Astrocyte (in vitro differentiated cells and primary cell): Measurements from ENCODE around the gene IFITM10. TPM values are rescaled to one million over a fixed set of nuclear protein-coding genes. Genes with fewer than 3 reads are reported as not detected.

Experiments used
- DNase-seq: peaks from one replicate; pipeline ENCODE4 v3.0.0-alpha.2; 2010; ENCODE audit warnings: low read depth
- FAIRE-seq: peaks from 2 replicates; lab custom pipeline; 2011; peaks lifted over from hg19 to GRCh38; lab: Jason Lieb, UNC
- H2AFZ ChIP-seq: 2 replicates; pipeline ENCODE4 v1.6.0; 2012; ENCODE audit warnings: low read depth, low read length, inconsistent platforms
- H3K27ac ChIP-seq: 2 replicates; pipeline ENCODE4 v1.5.1; 2011; ENCODE audit warnings: low read depth, low read length, inconsistent platforms
- H3K27me3 ChIP-seq: 2 replicates; pipeline ENCODE4 v1.6.0; 2011; ENCODE audit warnings: low read length, inconsistent platforms; ENCODE audit not compliant: insufficient read depth
- H3K36me3 ChIP-seq: 2 replicates; pipeline ENCODE4 v1.5.1; 2011; ENCODE audit warnings: low read length, inconsistent platforms; ENCODE audit not compliant: insufficient read depth
- H3K4me1 ChIP-seq: 2 replicates; pipeline ENCODE4 v1.5.1; 2011; ENCODE audit warnings: low read length, inconsistent platforms; ENCODE audit not compliant: insufficient read depth
- H3K4me2 ChIP-seq: 2 replicates; pipeline ENCODE4 v1.6.0; 2012; ENCODE audit warnings: low read length, inconsistent platforms
- H3K4me3 ChIP-seq: 2 replicates; pipeline ENCODE4 v1.5.1; 2011; ENCODE audit warnings: low read depth, mild to moderate bottlenecking, low read length, inconsistent platforms; ENCODE audit not compliant: insufficient read depth
- H3K79me2 ChIP-seq: 2 replicates; pipeline ENCODE4 v1.6.0; 2012; ENCODE audit warnings: mild to moderate bottlenecking, low read length, inconsistent platforms; ENCODE audit not compliant: insufficient read depth
- H3K9ac ChIP-seq: 2 replicates; pipeline ENCODE4 v1.6.0; 2012; ENCODE audit warnings: mild to moderate bottlenecking, low read length, inconsistent platforms
- H3K9me3 ChIP-seq: 2 replicates; pipeline ENCODE4 v1.5.1; 2012; ENCODE audit warnings: low read depth, mild to moderate bottlenecking, low read length, inconsistent platforms; ENCODE audit not compliant: insufficient read depth
- H4K20me1 ChIP-seq: 2 replicates; pipeline ENCODE4 v1.6.0; 2012; ENCODE audit warnings: low read length, inconsistent platforms; ENCODE audit not compliant: insufficient read depth
- H3K27ac Mint-ChIP-seq: one replicate; pipeline ENCODE4 v1.8.0; 2021; ENCODE audit warnings: mild to moderate bottlenecking, mixed read lengths; ENCODE audit not compliant: unreplicated experiment
- H3K27me3 Mint-ChIP-seq: one replicate; pipeline ENCODE4 v1.8.0; 2021; ENCODE audit warnings: low read depth, mixed read lengths; ENCODE audit not compliant: unreplicated experiment
- H3K36me3 Mint-ChIP-seq: one replicate; pipeline ENCODE4 v1.8.0; 2021; ENCODE audit warnings: low read depth, mixed read lengths; ENCODE audit not compliant: unreplicated experiment
- H3K4me1 Mint-ChIP-seq: one replicate; pipeline ENCODE4 v1.8.0; 2021; ENCODE audit warnings: low read depth, mixed read lengths; ENCODE audit not compliant: unreplicated experiment
- H3K4me3 Mint-ChIP-seq: one replicate; pipeline ENCODE4 v1.8.0; 2021; ENCODE audit warnings: mild to moderate bottlenecking, moderate library complexity, mixed read lengths; ENCODE audit not compliant: unreplicated experiment
- H3K9me3 Mint-ChIP-seq: one replicate; pipeline ENCODE4 v1.8.0; 2021; ENCODE audit warnings: mild to moderate bottlenecking, mixed read lengths; ENCODE audit not compliant: unreplicated experiment
- EZH2 ChIP-seq: IDR thresholded peaks from 2 replicates; pipeline ENCODE4 v1.6.1; 2012; ENCODE audit warnings: mild to moderate bottlenecking, low read length, inconsistent platforms; ENCODE audit not compliant: insufficient read depth
- total RNA-seq: library from RNA; stranded (reverse); gene quantifications from 2 replicates; pipeline ENCODE4 v1.2.1, GENCODE V29; 2021
- TF ChIP-seq, protein P1 (sequence below): IDR thresholded peaks from 2 replicates; pipeline ENCODE4 v1.5.1; 2011; ENCODE audit warnings: low read depth, mild to moderate bottlenecking, inconsistent platforms, low read length, moderate library complexity; ENCODE audit not compliant: insufficient read depth

Gene IFITM10
- total RNA-seq, 1 donor from 2014 or later: 2.0 TPM

DNA sequence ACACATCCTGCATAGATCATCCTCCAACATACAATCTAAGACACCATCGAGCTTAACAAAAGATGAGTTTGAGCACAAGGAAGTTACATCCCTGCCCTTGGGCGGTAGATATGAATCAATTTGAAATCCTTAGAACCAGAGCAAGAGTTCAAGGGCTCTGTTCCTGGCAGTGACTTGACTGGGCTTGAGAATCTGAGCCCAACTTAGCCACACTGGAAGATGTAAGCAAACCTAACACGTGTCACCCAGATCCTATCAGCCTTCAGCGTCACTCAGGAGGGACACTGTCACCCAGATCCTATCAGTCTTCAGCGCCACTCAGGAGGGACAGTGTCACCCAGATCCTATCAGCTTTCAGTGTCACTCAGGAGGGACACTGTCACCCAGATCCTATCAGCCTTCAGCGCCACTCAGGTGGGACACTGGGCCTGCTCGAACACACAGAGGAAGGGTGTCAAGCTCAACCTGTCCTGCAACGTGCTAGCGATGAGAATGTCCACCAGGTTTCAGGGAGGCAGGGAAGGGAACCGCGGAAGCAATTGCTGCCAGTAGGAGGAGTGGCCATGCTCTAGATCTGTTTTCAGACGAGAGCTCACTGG lies 46.1 kb upstream of the IFITM10 start:
- Histone ChIP-seq H3K27ac (no peak overlapping the region), H3K27me3 (peaks cover 19% of the 10 kb centered on the region), H3K9me3 (no peaks in the 10 kb centered on the region), H2AFZ (no peak overlapping the region), H3K79me2 (no peaks in the 10 kb centered on the region), H3K4me2 (no peak overlapping the region), H4K20me1 (no peaks in the 10 kb centered on the region), H3K36me3 (no peaks in the 10 kb centered on the region), H3K4me1 (no peaks in the 10 kb centered on the region), H3K4me3 (no peak overlapping the region), H3K9ac (no peak overlapping the region)
- H3K9me3 Mint-ChIP-seq: no peaks in the 10 kb centered on the region
- H3K4me1 Mint-ChIP-seq: no peaks in the 10 kb centered on the region
- no peak for DNase-seq
- no peak for TF ChIP-seq EZH2
- TF ChIP-seq, protein P1, sequence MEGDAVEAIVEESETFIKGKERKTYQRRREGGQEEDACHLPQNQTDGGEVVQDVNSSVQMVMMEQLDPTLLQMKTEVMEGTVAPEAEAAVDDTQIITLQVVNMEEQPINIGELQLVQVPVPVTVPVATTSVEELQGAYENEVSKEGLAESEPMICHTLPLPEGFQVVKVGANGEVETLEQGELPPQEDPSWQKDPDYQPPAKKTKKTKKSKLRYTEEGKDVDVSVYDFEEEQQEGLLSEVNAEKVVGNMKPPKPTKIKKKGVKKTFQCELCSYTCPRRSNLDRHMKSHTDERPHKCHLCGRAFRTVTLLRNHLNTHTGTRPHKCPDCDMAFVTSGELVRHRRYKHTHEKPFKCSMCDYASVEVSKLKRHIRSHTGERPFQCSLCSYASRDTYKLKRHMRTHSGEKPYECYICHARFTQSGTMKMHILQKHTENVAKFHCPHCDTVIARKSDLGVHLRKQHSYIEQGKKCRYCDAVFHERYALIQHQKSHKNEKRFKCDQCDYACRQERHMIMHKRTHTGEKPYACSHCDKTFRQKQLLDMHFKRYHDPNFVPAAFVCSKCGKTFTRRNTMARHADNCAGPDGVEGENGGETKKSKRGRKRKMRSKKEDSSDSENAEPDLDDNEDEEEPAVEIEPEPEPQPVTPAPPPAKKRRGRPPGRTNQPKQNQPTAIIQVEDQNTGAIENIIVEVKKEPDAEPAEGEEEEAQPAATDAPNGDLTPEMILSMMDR: no peak
- no peak overlapping the region for H3K27ac Mint-ChIP-seq
- no peak overlapping the region for H3K4me3 Mint-ChIP-seq
- no peaks in the 10 kb centered on the region for H3K36me3 Mint-ChIP-seq
- H3K27me3 Mint-ChIP-seq: peaks cover 48% of the 10 kb centered on the region
- FAIRE-seq: no peak

DNA sequence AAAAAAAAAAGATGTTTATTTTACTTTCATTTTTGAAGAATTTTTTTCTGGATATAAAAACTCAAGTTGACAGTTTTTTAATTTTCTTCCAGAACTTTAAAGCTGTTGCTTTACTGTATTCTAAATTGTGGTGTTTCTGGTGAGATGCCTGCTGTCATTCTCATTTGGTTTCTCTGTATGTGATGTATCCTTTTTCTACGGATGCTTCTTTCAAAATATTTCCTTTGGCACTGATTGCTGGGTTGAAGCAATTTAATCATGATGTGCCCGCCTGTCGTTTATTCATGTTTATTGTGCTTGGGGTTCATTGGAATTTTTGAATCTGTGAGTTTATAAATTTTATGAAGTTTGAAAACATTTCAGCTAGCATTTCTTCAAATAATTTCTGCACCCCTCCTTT lies 42.7 kb upstream of the IFITM10 start:
- H3K27ac ChIP-seq: no peak overlapping the region
- no peaks in the 10 kb centered on the region for H3K9me3 Mint-ChIP-seq
- DNase-seq: no peak
- peaks cover 21% of the 10 kb centered on the region for H3K27me3 ChIP-seq
- no peak for TF ChIP-seq EZH2
- TF ChIP-seq, protein P1: no peak
- H3K4me1 Mint-ChIP-seq: no peaks in the 10 kb centered on the region
- H3K9ac ChIP-seq: no peak overlapping the region
- no peak overlapping the region for H3K4me3 Mint-ChIP-seq
- H3K4me1 ChIP-seq: no peaks in the 10 kb centered on the region
- H3K79me2 ChIP-seq: no peaks in the 10 kb centered on the region
- no peak overlapping the region for H3K27ac Mint-ChIP-seq
- H3K27me3 Mint-ChIP-seq: peaks cover 49% of the 10 kb centered on the region
- H2AFZ ChIP-seq: no peak overlapping the region
- no peaks in the 10 kb centered on the region for H4K20me1 ChIP-seq
- no peaks in the 10 kb centered on the region for H3K36me3 ChIP-seq
- peak overlapping the region; percentile 5 for H3K4me2 ChIP-seq
- no peaks in the 10 kb centered on the region for H3K36me3 Mint-ChIP-seq
- no peak overlapping the region for H3K4me3 ChIP-seq
- no peak for FAIRE-seq
- H3K9me3 ChIP-seq: no peaks in the 10 kb centered on the region

DNA sequence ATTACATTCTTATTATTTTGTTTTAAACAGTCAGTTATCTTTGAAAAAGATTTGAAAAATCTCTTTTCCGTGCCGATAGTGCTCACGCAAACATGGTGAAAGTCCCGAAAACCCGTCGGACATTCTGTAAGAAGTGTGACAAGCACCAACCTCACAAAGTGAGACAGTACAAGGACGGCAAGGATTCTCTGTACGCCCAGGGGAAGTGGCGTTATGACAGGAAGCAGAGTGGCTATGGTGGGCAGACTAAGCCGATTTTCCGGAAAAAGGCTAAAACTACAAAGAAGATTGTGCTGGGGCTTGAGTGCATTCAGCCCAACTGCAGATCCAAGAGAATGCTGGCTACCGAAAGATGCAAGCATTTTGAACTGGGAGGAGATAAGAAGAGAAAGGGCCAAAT lies 42.1 kb upstream of the IFITM10 start:
- FAIRE-seq (no peak), DNase-seq (no peak)
- TF ChIP-seq EZH2: no peak
- TF ChIP-seq, protein P1: no peak
- Histone ChIP-seq H3K79me2 (no peaks in the 10 kb centered on the region), H3K27ac (no peak overlapping the region), H3K9ac (no peak overlapping the region), H3K36me3 (no peaks in the 10 kb centered on the region), H3K27me3 (peaks cover 18% of the 10 kb centered on the region), H3K4me1 (no peaks in the 10 kb centered on the region), H3K4me2 (no peak overlapping the region), H3K4me3 (no peak overlapping the region), H2AFZ (no peak overlapping the region), H4K20me1 (no peaks in the 10 kb centered on the region), H3K9me3 (no peaks in the 10 kb centered on the region)
- peaks cover 44% of the 10 kb centered on the region for H3K27me3 Mint-ChIP-seq
- H3K9me3 Mint-ChIP-seq: no peaks in the 10 kb centered on the region
- H3K4me3 Mint-ChIP-seq: no peak overlapping the region
- no peak overlapping the region for H3K27ac Mint-ChIP-seq
- H3K4me1 Mint-ChIP-seq: no peaks in the 10 kb centered on the region
- no peaks in the 10 kb centered on the region for H3K36me3 Mint-ChIP-seq
